GM21528 (cell line): Measurements from ENCODE around the gene MIR17HG.
"Not testable (repeated sequence)": the region's sequence is repeated elsewhere in the genome, so short reads cannot be mapped to it uniquely, and the experiment has no call there.

ENCODE experiments used
- ATAC-seq: cut with Tn5 transposase; IDR thresholded peaks from one replicate; pipeline ENCODE4 v1.9.1; 2021; ENCODE audit warnings: mild to moderate bottlenecking, moderate library complexity; ENCODE audit not compliant: unreplicated experiment, low FRiP score

MIR17HG gene

DNA sequence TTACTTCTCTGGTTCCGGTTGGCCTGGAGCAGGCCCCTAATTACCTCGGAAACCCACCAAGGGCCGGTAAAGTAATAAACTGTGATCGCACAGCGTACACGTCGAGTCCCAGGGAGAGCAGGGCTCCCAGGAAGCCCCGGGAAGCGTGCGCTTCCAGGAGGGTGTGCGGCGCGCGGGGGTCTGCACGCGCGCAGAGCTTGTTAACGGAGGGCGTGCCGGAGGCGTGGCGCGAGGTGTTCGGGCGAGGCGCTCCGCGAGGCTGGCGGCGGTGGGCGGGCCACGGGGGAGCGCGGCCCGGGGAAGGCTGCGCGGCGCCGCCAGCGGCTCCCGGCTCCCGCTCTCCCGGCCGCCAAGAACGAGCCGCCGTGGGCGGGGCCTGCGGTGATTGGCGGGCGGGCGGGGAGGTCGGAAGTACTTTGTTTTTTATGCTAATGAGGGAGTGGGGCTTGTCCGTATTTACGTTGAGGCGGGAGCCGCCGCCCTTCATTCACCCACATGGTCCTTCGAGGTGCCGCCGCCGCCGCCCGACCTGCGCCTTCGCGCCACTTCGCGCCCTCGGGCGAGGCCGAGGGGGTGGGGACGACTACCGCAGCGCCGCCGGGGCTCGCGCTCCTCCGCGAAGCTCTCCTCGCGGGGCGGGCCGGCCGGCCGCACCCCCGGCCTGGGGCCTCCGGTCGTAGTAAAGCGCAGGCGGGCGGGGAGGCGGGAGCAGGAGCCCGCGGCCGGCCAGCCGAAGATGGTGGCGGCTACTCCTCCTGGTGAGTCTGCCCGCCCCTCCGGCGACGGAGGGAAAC is at the start of gene MIR17HG:
MIR17HG (plus strand) TSS at position 486 of the 794 bp plus-strand sequence.
- peak; percentile 62 for ATAC-seq

DNA sequence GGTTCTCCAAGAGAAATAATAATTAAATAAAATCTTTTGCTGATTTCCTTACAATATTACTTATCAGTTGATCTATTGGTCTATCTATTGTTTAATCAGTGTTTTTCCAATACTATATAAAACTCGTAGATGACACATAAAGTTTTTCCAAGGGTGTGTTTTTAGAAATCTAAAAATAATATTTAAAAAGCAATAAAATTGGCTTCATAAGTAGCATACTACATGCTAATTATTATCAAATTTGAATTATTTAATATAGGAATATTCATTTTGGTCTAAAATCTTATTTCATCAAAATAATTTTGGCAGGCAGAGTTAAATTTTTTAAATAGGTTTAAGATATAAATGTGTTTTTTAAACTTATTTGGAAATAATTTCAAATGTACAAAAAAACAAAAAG is 49.4 kb upstream of the MIR17HG start:
- ATAC-seq, result no peak

DNA sequence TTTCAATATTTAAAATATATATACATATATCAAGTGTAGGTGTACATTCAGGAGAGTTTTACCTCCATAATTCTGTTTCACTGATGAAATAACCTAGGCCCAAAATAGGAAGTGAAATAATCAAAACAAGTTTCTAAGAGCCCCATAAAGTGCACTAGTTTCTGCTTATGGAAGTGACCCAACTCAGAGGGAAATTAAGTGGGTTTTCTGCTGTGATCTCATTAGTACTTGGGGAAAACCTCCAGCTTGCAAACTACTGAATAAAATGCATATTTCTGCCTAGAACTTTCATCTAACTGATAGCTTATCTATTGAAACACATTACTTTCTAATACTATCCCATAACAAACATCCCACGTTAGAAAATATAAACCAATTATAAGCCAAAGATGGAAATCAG is 45.4 kb upstream of the MIR17HG start:
- peak; percentile 94 for ATAC-seq

DNA sequence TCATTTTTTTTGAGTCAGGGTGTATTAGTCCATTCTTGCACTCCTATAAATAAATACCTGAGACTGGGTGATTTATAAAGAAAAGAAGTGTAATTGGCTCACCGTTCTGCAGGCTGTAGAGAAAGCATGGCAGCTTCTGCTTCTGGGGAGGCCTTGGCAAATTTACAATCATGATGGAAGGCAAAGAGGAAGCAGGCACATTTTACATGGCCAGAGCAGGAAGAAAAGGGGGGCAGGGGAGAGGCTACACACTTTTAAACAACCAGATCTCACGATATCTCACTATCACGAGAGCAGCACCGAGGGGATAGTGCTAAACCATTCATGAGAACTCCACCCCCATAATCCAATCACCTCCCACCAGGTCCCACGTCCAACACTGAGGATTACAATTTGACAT is 44.5 kb upstream of the MIR17HG start:
- ATAC-seq, result no peak

DNA sequence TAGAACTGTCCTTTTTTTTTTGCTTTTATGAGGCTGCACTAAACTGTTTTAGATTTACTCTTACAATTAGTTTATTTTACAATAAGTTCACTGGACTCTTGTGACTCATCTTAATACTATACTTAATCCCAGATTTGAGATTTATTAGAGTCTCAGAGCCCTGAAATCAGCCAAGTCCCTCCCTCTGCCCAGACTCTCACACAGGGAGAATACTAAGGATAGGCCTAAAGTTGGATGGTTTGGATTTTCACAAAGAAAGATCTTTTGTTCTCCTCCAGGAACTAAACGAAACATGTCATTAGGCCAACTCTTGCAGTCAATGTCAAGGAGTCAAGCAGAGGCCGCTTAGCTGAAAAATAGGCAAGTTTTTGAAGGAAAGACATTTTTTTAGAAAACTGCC is 42.7 kb upstream of the MIR17HG start:
- ATAC-seq, result no peak

DNA sequence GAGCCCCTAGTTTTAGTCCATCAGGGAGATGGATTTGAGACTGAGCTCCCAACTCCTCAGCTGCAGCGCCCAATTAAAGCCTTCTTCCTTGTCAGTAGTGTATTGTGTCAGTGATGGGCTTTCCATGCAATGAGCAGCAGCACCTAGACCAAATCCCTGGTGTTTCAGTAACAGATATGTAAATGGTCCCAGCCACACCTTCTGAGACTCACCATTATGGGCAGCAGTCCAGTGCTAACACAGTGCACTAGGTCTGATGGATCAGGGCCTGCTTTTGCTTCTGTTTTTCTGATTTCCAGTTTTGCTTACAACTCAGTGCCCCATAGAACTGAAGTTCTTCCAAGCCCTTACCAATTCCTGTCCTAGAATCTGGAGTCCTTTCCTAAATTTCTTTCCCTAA is 41.8 kb upstream of the MIR17HG start:
- ATAC-seq, result no peak

DNA sequence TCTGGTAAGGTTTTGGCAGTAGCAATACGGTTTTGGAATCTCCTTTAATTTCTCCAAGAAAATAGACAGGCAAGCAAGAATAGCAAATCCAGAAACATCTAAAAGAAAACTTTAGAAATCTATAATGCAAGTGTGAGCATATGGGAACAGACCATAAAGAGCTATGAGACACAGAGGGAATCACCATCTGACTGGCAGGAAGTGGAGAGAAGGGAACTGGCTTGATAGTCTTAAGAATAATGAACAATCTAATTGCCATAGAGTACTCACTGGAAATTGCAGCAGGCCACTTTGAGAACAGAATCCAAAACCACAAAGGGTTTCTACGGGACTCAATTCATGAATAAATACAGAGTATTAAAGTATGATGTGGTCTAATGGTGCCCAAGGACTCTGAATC is 39.6 kb upstream of the MIR17HG start:
- no peak for ATAC-seq

DNA sequence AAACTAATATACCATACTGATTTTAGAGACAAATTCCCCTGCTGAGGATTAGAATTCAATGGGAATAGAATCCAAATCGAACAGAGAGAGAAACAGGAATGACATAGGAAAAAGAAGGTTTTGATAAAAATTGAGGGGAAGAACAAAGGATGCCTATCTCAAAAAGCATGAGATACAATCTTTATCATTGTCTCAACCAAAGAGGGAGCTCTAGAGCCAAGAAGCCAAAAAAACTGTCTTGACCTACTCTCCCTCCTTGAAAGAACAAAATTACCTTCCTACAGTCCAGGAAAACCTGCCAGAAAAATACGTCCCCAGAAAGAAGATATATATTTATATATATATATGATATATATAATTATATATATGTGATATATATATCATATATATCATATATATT is 39.2 kb upstream of the MIR17HG start:
- no peak for ATAC-seq

DNA sequence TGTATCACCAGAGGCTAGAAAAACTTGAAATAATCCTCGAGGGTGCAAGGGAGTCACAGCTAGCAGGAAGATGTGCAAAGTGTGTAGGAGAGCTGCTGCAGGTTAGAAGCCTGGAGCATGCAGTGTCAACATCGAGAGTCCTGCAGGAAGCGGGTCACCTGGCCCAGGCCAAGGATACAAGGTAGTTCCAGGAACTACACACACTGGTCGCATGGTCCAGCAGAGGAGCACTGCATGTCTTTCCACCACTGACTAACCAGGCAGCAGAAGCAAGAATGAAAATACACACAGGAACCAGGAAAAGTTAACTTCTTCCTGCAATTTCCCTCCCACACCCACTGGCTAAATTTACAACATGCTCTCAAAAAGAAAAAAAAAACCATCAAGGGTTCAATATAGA is 36.0 kb upstream of the MIR17HG start:
- no peak for ATAC-seq

DNA sequence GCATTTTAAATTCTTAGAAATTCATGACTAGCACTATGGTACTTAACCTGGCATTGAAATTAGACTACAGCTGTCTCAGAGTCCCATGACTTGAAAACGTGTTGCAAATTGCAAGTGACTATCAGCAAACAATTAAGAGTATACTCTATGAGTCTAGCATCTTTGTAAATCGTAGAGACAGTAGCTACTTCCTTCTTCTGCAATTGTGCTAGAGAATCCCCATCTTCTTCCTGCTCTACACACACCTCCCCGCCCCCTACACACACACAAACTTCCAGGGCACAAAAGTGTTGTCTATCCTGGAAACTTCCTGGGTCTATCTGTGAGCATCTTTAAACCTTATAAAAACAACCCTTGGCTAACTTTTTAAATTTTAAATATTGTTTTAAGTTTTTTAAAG is 35.2 kb upstream of the MIR17HG start:
- peak; percentile 39 for ATAC-seq

DNA sequence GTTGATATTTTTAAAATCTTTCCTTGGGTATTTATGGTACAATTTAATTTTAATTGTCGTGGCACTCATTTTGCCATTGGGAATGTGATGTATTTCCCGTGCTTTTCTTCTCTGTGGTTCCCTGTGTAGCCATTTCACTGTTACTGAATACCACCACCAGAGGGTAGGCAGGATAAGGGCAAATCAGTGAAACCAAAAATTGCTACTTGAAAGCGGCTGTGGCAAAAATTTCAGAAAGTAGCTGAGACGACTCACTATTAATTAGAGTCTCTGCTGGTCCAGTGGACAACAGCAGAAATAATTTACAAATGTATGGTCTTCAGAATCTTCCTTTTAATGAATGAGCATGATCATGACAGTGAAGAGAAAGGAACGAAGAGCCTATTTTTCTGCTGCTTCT is 34.4 kb upstream of the MIR17HG start:
- ATAC-seq, result peak; percentile 86

DNA sequence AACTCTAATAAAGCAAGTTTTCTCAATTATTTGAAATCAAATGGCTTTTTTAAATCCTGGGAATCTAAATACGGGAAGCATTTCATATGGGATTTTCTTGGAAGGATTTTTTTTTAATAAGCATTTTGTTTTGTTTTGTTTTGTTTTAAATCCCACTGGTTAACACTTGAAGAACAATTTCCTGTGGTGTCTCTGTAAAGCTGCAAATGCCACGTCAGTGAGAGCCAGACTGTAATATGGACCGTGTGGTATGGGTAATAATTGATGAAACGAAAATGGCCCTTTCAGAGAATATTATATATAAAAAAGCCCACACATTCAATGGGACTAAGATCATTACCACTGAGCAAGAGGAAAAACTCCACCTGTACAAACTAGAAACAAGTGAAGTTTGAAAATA is 33.9 kb upstream of the MIR17HG start:
- peak; percentile 77 for ATAC-seq

DNA sequence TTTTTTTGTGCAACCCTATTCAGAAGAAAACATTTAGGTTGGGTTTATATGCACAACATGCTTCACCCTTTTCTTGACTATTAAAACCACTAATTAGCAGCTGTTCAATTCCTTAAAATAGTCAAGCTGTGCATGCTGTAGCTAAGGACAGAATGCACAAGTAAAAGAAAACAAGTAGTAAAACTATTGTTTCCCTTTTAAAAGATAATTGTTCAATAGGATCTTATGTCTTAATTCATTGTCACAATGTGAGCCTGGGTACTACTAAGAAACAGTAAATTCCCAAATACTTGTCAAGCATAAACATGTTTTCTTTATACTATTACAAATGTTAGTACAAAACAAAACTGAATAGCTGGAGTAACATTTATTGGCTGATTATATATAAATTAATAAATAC is 32.6 kb upstream of the MIR17HG start:
- ATAC-seq, result no peak

DNA sequence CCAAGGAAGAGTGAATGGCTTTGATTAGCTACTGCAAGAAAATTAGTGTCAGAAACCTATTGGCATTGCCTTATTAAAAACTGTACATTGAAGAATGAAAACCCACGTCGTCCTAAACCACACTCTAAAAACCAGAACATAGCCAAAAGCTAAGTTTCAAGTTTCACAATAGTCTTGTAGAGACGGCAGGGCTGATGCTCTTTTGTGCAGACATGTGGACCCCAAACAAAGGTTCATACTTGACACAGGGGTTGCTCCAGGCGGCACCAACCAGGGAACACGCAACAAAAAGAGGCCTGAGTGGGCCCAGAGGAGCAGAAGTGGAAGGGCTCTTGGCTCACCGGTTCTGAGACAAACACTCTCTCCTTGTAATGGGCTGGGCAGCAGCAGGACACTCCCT is 28.6 kb upstream of the MIR17HG start:
- peak; percentile 60 for ATAC-seq

DNA sequence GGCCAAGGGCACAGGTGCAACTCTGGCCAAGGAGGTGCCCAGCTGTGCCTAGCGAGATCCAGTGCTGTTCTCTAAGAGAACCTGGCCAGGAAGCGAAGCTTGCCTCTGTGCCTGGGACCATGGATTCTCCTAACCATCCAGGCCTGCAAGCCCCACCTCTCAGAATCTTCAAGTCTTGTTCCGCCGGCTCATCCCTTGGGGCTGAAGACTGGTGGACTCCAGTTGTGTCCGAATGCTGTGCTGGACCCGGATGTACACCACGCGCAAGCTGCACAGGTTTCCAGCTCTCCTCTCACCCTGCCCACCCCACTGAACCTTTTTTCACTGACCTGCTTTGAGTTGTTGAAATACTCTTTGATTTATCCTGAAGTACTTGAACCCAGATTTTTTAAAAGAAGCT is 27.5 kb upstream of the MIR17HG start:
- ATAC-seq, result no peak

DNA sequence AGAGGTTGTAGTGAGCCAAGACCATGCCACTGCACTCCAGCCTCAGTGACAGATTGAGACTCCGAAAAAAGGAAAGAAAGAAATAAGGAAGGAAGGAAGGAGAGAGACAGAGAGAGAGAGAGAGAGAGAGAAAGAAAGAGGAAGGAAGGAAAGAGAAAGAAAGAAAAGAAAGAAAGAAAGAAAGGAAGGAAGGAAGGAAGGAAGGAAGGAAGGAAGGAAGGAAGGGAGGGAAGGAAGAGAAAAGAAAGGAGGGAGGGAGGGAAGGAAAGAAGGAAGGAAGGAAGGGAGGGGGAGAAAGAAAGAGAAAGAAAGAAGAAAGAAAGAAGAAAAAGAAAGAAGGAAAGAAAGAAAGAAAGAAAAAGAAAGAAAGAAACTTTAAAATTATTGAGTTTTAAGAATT is 26.5 kb upstream of the MIR17HG start:
- ATAC-seq, result not testable (repeated sequence)

DNA sequence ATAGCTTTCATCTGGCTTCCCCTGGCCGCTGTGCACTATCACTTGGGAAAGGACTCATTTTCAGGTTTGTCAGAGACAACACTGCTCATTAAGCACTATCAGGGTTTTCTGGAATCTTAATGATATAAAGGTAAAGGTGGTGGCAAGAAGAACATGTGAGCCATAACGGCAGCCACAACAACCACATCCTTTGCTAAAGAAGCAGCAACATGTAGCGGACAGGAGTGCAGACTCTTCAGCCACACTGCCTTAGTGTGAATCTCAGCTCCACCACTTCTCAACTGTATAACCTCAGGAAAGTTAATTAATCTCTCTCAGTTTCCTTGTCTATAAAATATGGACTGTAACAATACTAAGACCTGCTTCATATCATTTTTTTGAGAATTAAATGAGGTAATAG is 24.1 kb upstream of the MIR17HG start:
- no peak for ATAC-seq

DNA sequence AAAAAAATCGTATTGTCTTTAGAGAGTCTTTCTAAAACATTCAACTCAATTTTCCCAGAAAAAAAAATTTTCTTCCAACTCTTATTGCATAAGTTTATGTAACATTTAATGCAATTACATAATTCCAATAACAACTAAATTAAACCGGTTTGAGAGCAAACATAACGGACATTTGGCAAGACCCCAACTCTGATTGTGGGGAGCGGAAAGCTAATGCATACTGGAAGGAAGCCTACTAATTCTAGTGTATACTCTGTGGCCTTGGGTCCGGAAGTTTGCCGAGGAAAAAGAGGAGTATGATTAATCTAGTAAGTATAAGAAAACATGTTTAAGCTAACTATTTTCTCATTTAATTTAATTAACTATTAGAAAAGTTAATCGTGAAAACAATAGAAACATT is 21.3 kb upstream of the MIR17HG start:
- ATAC-seq, result no peak

DNA sequence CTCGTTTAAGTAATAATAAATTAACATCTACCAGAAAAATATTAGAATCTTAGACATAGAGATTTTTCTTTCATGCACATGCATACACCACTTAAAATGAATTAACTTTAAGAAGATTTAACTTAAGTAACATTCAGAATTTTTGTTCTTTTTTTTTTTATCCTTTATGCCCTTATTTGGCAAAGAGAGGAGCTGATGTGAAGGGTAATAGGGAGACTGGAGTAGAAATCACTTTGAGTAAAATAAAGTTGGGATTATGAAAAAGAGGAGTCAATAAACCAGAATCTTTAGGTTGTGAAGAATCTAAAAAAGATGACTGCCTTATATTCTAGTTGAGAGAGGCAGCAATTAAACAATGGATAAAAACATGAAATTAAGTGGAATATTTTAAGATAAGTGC is 18.8 kb upstream of the MIR17HG start:
- ATAC-seq, result no peak

DNA sequence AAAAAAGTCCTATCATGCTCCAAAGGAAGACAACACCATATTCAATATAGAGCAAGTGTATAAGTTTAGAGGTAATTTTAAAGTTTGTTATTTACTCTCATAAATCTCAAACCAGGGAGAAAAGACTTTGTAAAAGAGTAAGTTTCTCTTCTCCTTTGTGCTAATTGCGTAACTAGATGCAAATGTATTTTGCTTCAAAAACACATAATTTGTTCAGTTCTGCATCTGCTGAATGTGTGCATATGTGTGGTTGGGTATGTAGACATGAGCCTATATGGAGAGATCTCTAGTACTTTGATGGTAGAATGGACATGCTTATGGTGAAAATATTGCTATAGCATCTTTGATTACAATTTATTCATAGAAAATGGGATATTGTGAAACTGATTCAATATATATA is 17.8 kb upstream of the MIR17HG start:
- no peak for ATAC-seq

DNA sequence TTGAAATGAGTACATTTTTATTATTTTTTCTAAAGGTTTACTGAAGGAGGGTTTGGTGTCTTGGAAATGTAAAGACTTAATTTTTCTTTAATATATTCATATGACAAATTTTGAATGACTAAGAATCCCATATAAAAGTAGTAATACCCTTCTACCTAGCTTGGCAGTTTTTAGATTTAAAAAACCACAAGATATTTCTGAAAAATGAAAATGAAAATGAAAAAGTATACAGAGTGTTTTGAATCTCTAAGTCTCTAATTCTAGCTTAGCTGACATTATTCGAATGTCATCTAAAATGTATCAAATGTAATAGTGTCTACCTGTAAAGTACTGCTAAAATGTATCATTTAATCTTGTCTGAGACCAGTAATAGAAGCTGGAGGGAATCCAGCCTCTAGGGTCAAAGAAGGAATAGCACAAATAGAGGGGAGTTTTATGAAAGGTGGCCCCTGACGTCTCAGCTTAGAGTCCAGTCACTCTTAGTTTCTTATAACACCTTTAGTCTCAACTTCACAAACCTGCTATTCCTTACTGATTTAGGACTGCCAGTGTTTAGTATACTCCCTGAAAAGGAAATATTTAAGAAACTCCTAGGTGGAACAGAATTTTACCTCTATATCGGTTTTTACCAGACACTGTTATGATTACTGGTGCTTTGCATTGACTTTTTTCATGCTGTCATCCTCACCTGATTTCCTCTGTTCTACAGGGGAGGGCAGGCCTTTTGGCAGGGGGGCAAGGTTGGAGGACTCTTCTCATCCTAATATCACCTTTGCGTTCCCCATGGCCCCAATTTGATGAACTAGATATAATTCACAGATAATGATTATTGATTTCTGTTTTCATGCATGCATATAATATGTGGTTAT is 16.2 kb upstream of the MIR17HG start:
- peak; percentile 90 for ATAC-seq

DNA sequence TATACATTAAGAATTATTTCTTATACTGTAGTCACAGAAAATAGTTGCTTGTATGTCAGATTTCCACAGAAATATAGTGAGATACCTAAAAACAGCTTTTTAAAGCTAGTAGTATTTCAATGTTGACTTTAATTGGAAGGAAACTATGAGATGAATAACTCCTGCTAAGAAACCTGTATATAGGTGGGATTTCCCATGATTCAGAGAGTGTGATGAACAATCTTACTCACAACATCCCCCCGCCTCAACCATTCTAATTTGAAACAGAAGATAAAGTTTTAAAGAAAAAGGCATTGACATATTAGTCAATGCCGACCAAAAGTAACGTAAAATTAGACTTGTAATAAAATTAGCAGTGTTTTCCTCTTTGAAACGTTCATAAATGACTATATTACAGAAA is 1.4 kb upstream of the MIR17HG start:
- ATAC-seq, result no peak
